ENCODE measurements around the gene SHC3.

The SHC3 gene

DNA sequence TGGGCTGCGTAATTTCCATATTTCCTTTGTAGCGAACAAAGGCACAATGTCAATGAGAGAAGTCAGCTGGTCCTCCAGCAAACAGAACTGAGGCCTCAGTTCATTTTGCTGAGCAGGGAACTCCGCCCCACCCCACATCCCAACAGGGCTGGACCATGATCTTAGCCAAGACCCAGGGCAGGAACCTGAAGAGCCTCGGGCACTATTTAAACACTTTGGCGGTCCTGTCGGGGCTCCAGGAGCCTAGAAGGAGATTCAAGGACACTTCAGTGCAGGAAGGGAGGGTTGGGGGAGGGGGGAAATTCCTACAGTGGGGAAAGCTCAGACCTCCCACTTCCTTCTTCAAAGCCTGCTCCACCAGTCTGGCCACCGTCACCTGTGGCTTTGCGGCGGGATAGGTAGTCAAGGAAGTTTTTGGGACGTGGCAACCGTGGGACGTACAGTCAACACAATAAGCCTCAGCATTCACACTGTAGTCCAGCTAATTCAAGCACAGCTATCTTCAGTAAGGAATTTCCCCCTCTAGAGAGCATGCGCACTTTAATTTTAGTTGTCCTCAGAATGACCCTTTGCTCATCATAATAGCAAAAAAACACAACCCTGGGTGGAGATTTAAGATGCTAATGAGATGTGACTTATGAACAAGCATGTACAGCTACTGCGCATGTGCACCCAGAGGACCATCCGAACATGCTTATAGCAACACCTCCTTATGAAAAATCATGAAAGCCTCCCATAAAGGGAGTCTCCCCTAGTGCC is 156.4 kb downstream of the SHC3 start:
- DNase-seq (ENCODE audit: low read depth) = peak; percentile 89

- peak; percentile 85 for DNase-seq (ENCODE audit: low read depth)
Observed at GRCh38 chr9:89021154-89021803, 157.3 kb downstream of the SHC3 start.

DNA sequence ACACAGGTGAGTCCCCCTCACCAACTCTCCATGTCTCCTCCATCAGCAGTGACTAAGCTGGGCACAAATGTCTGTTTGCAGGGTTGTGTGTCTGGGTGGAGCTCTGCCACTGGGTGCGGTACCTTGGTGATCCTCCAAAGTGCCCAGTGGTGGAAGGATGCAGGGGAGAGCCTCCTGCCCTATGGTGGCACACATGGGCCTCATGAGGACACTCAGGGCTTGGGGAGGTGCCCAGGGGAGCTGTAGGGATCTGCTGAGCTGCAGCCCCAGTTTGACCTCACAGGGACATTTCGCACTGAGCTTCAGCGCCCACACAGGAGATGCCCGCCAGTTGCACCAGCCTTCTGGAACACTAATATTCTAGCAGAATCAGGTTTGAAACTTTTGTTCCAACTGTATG is 157.9 kb downstream of the SHC3 start:
- DNase-seq (ENCODE audit: low read depth) = no peak

- no peak for DNase-seq (ENCODE audit: low read depth)
Observed at GRCh38 chr9:89015336-89015735, 163.3 kb downstream of the SHC3 start.

- no peak for DNase-seq (ENCODE audit: low read depth)
Observed at GRCh38 chr9:89014153-89014552, 164.5 kb downstream of the SHC3 start.

- no peak for DNase-seq (ENCODE audit: low read depth)
Observed at GRCh38 chr9:89013660-89014059, 165.0 kb downstream of the SHC3 start.

- DNase-seq (ENCODE audit: low read depth) = no peak
Observed at GRCh38 chr9:89012294-89013042, 166.2 kb downstream of the SHC3 start.

GRCh38 chr9:89011683-89012082 is 166.9 kb downstream of the SHC3 start:
- DNase-seq (ENCODE audit: low read depth) = no peak

DNA sequence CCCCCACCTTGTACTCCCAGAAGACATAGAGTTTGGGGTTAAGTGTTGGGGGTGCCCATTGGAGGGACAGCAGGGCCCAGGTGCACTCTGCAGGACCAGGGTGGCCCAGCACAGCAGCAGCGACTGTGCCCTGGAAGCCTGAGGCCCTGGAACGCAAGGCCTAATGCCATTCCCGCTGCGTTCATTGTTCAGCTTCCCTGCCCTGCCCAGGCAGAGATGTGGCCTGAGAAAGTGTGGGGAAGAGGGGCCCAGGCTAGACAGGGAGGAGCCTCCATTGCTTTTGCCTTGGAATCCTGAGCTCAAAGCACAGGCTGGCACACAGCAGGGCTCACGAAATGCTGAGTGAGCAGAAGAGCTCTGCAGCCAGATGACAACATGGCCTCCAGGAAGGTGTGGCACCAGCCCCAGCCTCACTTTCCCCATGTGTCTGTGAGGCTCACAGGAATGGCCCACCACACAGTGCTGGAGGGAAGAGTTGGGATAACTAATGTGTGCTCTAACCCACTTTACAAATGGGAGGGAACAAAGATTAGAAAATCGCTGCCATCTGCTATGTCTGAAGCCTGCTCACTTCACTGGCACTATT is 168.0 kb downstream of the SHC3 start:
- DNase-seq (ENCODE audit: low read depth) = no peak

DNA sequence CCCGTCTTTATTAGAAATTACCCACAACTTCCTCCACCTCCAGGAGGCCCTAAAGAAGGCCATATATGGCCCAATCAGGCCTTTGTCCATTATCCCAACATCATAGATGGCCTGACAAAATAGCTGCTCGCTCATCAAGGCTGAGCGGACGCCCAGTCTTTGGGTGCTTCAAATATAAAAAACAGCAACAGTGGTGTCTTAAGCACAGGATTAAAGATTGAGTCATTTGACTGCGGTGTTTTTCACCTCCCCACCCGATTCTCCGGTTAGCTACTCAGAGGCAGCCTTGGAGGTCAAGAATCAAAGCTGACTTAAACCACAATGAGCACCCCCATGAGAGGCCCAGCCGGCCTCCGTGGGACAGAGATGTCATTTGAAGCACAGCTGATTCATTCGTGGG is 168.6 kb downstream of the SHC3 start:
- peak; percentile 88 for DNase-seq (ENCODE audit: low read depth)

- DNase-seq (ENCODE audit: low read depth) = no peak
Observed at GRCh38 chr9:89009546-89009840, 169.1 kb downstream of the SHC3 start.

GRCh38 chr9:89008744-89009545 is 169.7 kb downstream of the SHC3 start:
- DNase-seq (ENCODE audit: low read depth) = no peak

DNA sequence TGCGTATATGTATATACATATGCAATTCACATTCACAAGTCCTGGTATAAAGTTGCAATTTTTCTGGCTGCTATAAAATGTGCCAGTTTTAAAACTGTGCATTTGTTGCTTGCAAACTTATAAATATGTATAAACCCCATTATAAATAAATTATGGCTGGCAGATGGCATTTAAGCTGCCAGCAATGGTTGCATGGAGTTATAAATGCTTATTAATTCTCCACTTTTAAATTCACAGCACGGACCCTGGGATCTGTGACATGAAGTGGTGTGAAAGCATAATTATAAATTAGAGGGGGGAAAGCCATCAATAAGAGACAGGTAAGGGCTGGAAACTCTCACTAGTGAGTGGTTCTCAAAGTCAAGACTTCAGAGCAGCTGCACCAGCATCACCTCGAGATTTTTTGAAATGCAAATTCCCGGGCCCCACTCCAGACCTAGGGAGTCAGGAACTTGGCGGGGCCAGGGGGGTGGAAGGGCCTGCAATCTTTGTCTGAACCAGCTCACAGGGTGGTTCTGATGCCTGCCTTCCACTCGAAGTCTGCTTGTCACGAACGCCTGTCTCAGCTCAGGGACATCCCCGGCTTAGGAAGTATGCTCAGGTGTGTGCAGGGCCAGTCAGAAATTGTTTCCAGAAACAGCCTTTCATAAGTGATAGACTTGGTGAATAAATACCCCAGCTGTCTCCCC is 170.4 kb downstream of the SHC3 start:
- DNase-seq (ENCODE audit: low read depth) = no peak

DNA sequence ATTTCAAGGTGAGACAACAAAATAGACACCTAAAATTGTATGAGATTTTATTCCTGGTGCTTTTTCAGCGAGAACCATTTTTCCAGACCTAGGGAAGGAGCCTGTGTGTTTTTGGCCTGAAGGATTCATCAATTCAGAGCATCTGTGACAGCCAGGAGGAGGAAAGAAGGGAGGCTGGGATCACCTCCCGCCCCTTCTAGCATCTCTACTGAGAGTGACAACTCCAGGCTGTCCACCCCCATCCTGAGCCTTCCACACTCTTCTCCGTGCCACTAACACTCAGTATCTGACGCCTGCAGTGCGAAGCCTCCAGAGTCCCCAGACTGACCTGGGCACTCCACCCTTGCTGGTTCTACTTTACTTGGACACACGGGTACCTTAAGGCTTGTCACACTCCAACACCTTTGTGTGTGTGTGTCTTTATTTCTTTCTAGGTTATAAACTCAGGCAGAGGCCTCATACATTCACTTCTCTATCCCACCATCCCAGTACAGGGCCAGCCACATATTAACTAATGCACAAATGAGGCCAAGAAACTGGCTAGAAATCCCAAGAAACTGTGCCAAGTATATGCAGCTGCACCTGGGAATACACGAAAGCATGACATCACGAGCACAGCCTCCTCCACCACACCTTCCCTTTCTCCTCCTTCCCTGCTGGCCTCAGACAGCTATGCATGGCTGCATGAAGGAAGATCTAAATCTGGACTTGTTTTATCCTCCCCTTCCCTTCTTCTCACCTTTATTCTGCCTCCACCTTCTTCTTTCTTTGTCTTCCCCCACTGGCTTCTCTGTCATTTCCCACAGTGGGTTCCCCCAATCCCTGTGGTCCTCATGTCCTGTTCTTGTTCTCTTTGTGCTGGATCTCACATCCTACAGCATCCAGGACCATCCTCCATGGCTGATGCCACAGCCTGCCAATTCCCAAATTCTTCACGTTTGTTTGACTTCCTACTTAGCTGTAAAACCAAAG is 171.3 kb downstream of the SHC3 start:
- no peak for DNase-seq (ENCODE audit: low read depth)

- no peak for DNase-seq (ENCODE audit: low read depth)
Observed at GRCh38 chr9:89006267-89006666, 172.4 kb downstream of the SHC3 start.

GRCh38 chr9:89005323-89005722 is 173.3 kb downstream of the SHC3 start:
- DNase-seq (ENCODE audit: low read depth) = no peak

GRCh38 chr9:89002987-89003386 is 175.6 kb downstream of the SHC3 start:
- DNase-seq (ENCODE audit: low read depth) = no peak

DNA sequence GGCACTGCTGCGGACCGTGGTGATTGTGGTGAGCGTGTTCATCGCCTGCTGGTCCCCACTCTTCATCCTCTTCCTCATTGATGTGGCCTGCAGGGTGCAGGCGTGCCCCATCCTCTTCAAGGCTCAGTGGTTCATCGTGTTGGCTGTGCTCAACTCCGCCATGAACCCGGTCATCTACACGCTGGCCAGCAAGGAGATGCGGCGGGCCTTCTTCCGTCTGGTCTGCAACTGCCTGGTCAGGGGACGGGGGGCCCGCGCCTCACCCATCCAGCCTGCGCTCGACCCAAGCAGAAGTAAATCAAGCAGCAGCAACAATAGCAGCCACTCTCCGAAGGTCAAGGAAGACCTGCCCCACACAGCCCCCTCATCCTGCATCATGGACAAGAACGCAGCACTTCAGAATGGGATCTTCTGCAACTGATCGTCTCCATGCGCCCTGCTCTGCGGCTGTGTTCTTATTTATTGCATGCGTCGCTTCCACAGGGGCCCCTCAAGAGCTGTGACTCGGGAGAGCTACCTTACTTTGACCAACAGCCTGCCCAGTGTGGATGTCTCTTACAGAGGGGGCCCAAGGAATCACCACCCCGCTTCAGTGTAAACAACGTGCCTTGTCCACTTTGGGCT is 176.6 kb downstream of the SHC3 start:
- DNase-seq (ENCODE audit: low read depth) = no peak

DNA sequence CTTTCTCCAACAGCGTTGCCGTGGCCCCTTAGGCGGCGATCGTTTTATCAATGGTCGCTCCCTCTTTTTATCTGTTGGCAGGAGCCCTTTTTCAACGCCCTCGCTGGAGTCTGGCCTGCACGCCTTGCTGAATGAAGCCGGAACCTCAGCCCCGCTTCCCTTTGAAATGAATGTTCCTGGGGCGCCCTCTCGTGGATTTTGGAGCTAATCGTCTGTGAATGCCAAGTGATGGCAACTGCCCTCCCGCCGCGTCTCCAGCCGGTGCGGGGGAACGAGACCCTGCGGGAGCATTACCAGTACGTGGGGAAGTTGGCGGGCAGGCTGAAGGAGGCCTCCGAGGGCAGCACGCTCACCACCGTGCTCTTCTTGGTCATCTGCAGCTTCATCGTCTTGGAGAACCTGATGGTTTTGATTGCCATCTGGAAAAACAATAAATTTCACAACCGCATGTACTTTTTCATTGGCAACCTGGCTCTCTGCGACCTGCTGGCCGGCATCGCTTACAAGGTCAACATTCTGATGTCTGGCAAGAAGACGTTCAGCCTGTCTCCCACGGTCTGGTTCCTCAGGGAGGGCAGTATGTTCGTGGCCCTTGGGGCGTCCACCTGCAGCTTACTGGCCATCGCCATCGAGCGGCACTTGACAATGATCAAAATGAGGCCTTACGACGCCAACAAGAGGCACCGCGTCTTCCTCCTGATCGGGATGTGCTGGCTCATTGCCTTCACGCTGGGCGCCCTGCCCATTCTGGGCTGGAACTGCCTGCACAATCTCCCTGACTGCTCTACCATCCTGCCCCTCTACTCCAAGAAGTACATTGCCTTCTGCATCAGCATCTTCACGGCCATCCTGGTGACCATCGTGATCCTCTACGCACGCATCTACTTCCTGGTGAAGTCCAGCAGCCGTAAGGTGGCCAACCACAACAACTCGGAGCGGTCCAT is 177.4 kb downstream of the SHC3 start:
- peak; percentile 87 for DNase-seq (ENCODE audit: low read depth)

All from iris pigment epithelial cell (primary cell).